Astrocyte (in vitro differentiated cells and primary cell): ENCODE measurements around the gene TSC22D1. TPM values are rescaled to one million over a fixed set of nuclear protein-coding genes. Genes with fewer than 3 reads are reported as not detected.
A peak's percentile ranks its signal among the peaks of the same experiment; 100 is the strongest.

Source experiments
- DNase-seq: peaks from one replicate; pipeline ENCODE4 v3.0.0-alpha.2; 2010; ENCODE audit warnings: low read depth
- FAIRE-seq: peaks from 2 replicates; lab custom pipeline; 2011; peaks lifted over from hg19 to GRCh38; lab: Jason Lieb, UNC
- H2AFZ ChIP-seq: 2 replicates; pipeline ENCODE4 v1.6.0; 2012; ENCODE audit warnings: low read depth, low read length, inconsistent platforms
- H3K27ac ChIP-seq: 2 replicates; pipeline ENCODE4 v1.5.1; 2011; ENCODE audit warnings: low read depth, low read length, inconsistent platforms
- H3K27me3 ChIP-seq: 2 replicates; pipeline ENCODE4 v1.6.0; 2011; ENCODE audit warnings: low read length, inconsistent platforms; ENCODE audit not compliant: insufficient read depth
- H3K36me3 ChIP-seq: 2 replicates; pipeline ENCODE4 v1.5.1; 2011; ENCODE audit warnings: low read length, inconsistent platforms; ENCODE audit not compliant: insufficient read depth
- H3K4me1 ChIP-seq: 2 replicates; pipeline ENCODE4 v1.5.1; 2011; ENCODE audit warnings: low read length, inconsistent platforms; ENCODE audit not compliant: insufficient read depth
- H3K4me2 ChIP-seq: 2 replicates; pipeline ENCODE4 v1.6.0; 2012; ENCODE audit warnings: low read length, inconsistent platforms
- H3K4me3 ChIP-seq: 2 replicates; pipeline ENCODE4 v1.5.1; 2011; ENCODE audit warnings: low read depth, mild to moderate bottlenecking, low read length, inconsistent platforms; ENCODE audit not compliant: insufficient read depth
- H3K79me2 ChIP-seq: 2 replicates; pipeline ENCODE4 v1.6.0; 2012; ENCODE audit warnings: mild to moderate bottlenecking, low read length, inconsistent platforms; ENCODE audit not compliant: insufficient read depth
- H3K9ac ChIP-seq: 2 replicates; pipeline ENCODE4 v1.6.0; 2012; ENCODE audit warnings: mild to moderate bottlenecking, low read length, inconsistent platforms
- H3K9me3 ChIP-seq: 2 replicates; pipeline ENCODE4 v1.5.1; 2012; ENCODE audit warnings: low read depth, mild to moderate bottlenecking, low read length, inconsistent platforms; ENCODE audit not compliant: insufficient read depth
- H4K20me1 ChIP-seq: 2 replicates; pipeline ENCODE4 v1.6.0; 2012; ENCODE audit warnings: low read length, inconsistent platforms; ENCODE audit not compliant: insufficient read depth
- H3K27ac Mint-ChIP-seq: one replicate; pipeline ENCODE4 v1.8.0; 2021; ENCODE audit warnings: mild to moderate bottlenecking, mixed read lengths; ENCODE audit not compliant: unreplicated experiment
- H3K27me3 Mint-ChIP-seq: one replicate; pipeline ENCODE4 v1.8.0; 2021; ENCODE audit warnings: low read depth, mixed read lengths; ENCODE audit not compliant: unreplicated experiment
- H3K36me3 Mint-ChIP-seq: one replicate; pipeline ENCODE4 v1.8.0; 2021; ENCODE audit warnings: low read depth, mixed read lengths; ENCODE audit not compliant: unreplicated experiment
- H3K4me1 Mint-ChIP-seq: one replicate; pipeline ENCODE4 v1.8.0; 2021; ENCODE audit warnings: low read depth, mixed read lengths; ENCODE audit not compliant: unreplicated experiment
- H3K4me3 Mint-ChIP-seq: one replicate; pipeline ENCODE4 v1.8.0; 2021; ENCODE audit warnings: mild to moderate bottlenecking, moderate library complexity, mixed read lengths; ENCODE audit not compliant: unreplicated experiment
- H3K9me3 Mint-ChIP-seq: one replicate; pipeline ENCODE4 v1.8.0; 2021; ENCODE audit warnings: mild to moderate bottlenecking, mixed read lengths; ENCODE audit not compliant: unreplicated experiment
- EZH2 ChIP-seq: IDR thresholded peaks from 2 replicates; pipeline ENCODE4 v1.6.1; 2012; ENCODE audit warnings: mild to moderate bottlenecking, low read length, inconsistent platforms; ENCODE audit not compliant: insufficient read depth
- total RNA-seq: library from RNA; stranded (reverse); gene quantifications from 2 replicates; pipeline ENCODE4 v1.2.1, GENCODE V29; 2021
- TF ChIP-seq, protein P1 (sequence below): IDR thresholded peaks from 2 replicates; pipeline ENCODE4 v1.5.1; 2011; ENCODE audit warnings: low read depth, mild to moderate bottlenecking, inconsistent platforms, low read length, moderate library complexity; ENCODE audit not compliant: insufficient read depth

TSC22D1 gene
- total RNA-seq, 1 donor from 2014 or later = 96.2 TPM

DNA sequence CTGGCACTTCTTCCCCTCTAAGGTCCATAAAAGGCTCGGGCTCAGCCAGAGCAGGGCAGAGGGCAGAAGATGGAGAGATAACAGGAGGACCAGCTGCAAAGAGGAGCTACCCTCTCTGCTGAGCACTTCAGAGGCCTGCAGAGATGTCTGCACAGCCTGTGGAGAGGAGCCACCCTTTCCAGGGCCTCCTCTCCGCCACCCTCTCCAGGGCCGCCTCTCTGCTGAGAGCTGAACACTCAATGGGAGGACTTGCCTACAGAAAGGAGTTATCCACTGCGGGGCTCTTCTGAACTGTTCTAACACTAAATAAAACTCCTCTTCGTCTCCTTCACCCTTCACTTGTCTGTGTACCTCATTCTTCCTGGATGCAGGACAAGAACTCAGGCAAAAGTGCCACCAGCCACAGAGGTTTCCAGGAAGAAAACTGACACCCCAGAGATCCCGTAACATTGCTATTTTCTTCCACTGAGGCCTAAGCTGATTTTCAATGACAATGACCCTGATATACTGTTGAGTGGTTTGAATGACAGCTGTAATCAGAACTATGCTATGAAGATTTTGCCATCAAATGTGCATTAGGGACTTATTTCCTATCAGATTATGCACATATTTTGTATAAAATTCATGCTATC, 16.2 kb upstream of the TSC22D1 start:
- no peak for DNase-seq
- Histone ChIP-seq H3K4me1 (no peaks in the 10 kb centered on the region), H3K9me3 (no peaks in the 10 kb centered on the region), H4K20me1 (no peaks in the 10 kb centered on the region), H3K36me3 (no peaks in the 10 kb centered on the region), H3K9ac (no peak overlapping the region), H3K4me3 (no peak overlapping the region), H3K79me2 (no peaks in the 10 kb centered on the region), H2AFZ (no peak overlapping the region), H3K4me2 (no peak overlapping the region), H3K27ac (no peak overlapping the region), H3K27me3 (no peaks in the 10 kb centered on the region)
- H3K4me1 Mint-ChIP-seq = no peaks in the 10 kb centered on the region
- no peak for FAIRE-seq
- peaks cover 7% of the 10 kb centered on the region for H3K9me3 Mint-ChIP-seq
- peaks cover 3% of the 10 kb centered on the region for H3K36me3 Mint-ChIP-seq
- no peaks in the 10 kb centered on the region for H3K27me3 Mint-ChIP-seq
- H3K27ac Mint-ChIP-seq = no peak overlapping the region
- TF ChIP-seq, protein P1, sequence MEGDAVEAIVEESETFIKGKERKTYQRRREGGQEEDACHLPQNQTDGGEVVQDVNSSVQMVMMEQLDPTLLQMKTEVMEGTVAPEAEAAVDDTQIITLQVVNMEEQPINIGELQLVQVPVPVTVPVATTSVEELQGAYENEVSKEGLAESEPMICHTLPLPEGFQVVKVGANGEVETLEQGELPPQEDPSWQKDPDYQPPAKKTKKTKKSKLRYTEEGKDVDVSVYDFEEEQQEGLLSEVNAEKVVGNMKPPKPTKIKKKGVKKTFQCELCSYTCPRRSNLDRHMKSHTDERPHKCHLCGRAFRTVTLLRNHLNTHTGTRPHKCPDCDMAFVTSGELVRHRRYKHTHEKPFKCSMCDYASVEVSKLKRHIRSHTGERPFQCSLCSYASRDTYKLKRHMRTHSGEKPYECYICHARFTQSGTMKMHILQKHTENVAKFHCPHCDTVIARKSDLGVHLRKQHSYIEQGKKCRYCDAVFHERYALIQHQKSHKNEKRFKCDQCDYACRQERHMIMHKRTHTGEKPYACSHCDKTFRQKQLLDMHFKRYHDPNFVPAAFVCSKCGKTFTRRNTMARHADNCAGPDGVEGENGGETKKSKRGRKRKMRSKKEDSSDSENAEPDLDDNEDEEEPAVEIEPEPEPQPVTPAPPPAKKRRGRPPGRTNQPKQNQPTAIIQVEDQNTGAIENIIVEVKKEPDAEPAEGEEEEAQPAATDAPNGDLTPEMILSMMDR = no peak
- TF ChIP-seq EZH2 = no peak
- no peak overlapping the region for H3K4me3 Mint-ChIP-seq

DNA sequence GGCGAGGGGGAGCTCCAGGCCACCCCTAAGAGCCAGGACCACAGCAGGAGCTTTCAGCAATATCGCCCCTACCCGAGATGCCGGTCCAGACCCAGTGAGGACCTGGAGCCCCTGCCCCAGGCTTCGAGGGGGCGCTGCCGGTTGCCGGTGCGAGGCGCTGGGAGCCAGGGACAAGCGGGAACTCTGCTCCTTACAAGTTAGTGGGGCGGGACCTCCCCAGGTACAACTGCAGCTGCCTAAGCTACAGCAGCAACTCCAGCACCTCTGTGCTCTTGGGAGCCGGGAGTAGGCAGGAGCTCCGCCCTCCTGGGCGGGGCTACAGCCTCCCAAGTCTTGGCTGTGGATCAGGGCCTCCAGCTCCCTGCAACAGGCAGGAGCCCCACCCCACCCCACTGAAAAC, 15.2 kb upstream of the TSC22D1 start:
- H3K79me2 ChIP-seq = no peaks in the 10 kb centered on the region
- no peak overlapping the region for H2AFZ ChIP-seq
- H3K9me3 ChIP-seq = no peaks in the 10 kb centered on the region
- no peak overlapping the region for H3K27ac ChIP-seq
- Mint-ChIP-seq H3K4me3 (no peak overlapping the region), H3K4me1 (no peaks in the 10 kb centered on the region), H3K27me3 (no peaks in the 10 kb centered on the region), H3K36me3 (peaks cover 3% of the 10 kb centered on the region), H3K27ac (no peak overlapping the region), H3K9me3 (peaks cover 4% of the 10 kb centered on the region)
- no peak overlapping the region for H3K9ac ChIP-seq
- no peak for DNase-seq
- no peak overlapping the region for H3K4me3 ChIP-seq
- TF ChIP-seq EZH2 = no peak
- TF ChIP-seq, protein P1 = no peak
- H3K4me1 ChIP-seq = no peaks in the 10 kb centered on the region
- H3K4me2 ChIP-seq = no peak overlapping the region
- FAIRE-seq = no peak
- no peaks in the 10 kb centered on the region for H3K27me3 ChIP-seq
- no peaks in the 10 kb centered on the region for H3K36me3 ChIP-seq
- H4K20me1 ChIP-seq = no peaks in the 10 kb centered on the region

DNA sequence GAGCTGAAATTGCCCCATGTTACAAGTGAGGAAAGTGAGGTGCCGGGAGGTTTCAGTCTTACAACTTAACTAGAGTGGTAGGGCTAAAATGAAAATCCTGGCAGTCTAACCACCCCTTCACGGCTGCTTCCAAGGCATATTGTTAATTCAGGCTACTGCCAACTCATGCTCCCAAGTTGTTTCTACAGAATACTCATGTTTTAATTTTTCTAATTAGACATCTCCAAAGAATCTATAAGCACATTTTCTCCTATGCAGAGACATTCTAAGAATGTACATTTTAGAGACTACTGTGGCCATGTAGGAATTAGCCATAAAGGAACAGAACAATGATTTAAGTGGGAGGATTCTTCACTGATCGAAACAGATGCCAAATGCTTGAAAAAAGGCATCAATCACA, 7.0 kb upstream of the TSC22D1 start:
- H3K36me3 ChIP-seq = no peaks in the 10 kb centered on the region
- no peak overlapping the region for H2AFZ ChIP-seq
- no peak overlapping the region for H3K27ac Mint-ChIP-seq
- H3K4me1 Mint-ChIP-seq = peaks cover 18% of the 10 kb centered on the region
- H3K27me3 Mint-ChIP-seq = no peaks in the 10 kb centered on the region
- no peaks in the 10 kb centered on the region for H3K36me3 Mint-ChIP-seq
- H3K9me3 Mint-ChIP-seq = no peaks in the 10 kb centered on the region
- H3K4me3 ChIP-seq = no peak overlapping the region
- H3K4me2 ChIP-seq = peak overlapping the region; percentile 8
- H4K20me1 ChIP-seq = no peaks in the 10 kb centered on the region
- no peaks in the 10 kb centered on the region for H3K9me3 ChIP-seq
- no peak overlapping the region for H3K4me3 Mint-ChIP-seq
- FAIRE-seq (no peak), DNase-seq (peak; percentile 39)
- no peak overlapping the region for H3K27ac ChIP-seq
- no peak for TF ChIP-seq EZH2
- TF ChIP-seq, protein P1 = no peak
- no peak overlapping the region for H3K9ac ChIP-seq
- H3K79me2 ChIP-seq = no peaks in the 10 kb centered on the region
- H3K4me1 ChIP-seq = peaks cover 10% of the 10 kb centered on the region
- H3K27me3 ChIP-seq = no peaks in the 10 kb centered on the region
